HG03103 (cell line): ENCODE measurements around the gene BCL2L11.

ENCODE experiments used
- ATAC-seq: cut with Tn5 transposase; IDR thresholded peaks from one replicate; pipeline ENCODE4 v1.9.1; 2021; ENCODE audit warnings: low read depth; ENCODE audit not compliant: unreplicated experiment

Gene BCL2L11

DNA sequence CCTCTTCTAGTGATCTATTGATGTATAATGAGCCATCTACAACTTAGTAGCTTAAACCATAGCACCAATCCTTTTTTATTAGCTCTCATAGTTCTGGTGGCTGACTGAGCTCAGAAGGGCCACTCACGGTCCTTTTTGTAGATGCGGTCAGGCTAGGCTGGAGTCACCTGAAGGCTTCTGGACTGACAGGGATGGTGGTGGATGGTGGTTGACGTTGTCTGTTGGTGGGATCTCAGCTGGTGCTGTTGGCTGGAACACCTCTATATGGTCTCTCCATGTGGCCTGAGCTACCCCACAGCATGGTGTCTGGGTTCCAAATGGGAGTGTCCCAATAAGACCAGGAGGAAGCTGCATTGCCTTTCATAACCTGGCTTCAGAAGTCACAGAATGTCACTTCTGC lies 68.0 kb downstream of the BCL2L11 start:
- no peak for ATAC-seq

DNA sequence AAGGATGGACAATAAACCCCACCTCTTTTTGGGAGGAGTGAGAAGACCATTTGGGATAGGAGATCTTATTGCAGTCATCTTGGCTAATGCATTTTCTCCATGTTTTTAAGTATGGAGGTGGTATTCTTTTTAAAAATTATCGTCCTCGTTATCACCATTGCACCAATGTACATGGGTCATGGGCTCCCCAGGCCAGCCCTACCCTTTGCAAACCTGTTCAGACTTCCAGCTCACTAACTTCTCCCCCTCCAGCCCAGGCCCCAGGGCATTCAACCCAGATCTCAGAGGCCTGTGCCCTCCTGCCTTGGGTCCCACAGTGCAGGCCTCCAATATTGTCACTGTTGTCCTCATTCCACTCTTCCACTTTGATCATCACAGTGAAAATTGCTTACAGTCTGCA lies 68.4 kb downstream of the BCL2L11 start:
- ATAC-seq = no peak

DNA sequence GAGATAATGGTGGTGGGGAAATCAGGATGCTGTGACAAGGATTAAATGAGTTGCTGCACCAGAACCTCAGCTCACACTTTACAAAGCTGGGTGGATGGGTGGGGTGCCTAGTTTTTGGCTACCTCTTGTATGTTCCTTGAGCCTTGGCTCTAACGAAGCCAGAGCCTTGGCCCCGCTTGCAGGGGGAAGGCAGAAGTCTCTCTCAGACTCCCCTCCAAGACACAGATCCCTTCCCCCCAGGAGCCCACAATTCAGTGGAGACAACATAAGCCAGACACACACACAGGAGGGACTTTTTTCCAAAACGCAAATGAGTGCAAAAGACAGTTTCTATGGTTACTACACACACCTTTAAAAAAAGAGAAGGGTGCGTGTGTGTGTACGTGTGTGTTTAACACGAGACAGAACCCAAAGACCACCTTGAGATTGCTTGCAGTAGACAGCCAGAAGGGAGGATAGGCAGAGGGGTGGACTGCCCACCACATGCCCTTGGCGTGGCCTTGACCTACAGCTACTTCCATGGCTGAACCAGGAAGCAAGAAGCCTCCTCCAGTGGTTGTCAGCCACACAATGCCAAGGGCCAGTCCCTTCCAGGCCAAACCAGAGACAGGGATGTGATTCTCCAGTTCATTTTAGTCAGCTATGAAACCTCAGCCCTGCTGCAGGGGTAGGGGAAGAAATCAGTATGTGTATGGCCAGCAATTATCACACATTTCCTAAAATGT lies 70.3 kb downstream of the BCL2L11 start:
- ATAC-seq = no peak

DNA sequence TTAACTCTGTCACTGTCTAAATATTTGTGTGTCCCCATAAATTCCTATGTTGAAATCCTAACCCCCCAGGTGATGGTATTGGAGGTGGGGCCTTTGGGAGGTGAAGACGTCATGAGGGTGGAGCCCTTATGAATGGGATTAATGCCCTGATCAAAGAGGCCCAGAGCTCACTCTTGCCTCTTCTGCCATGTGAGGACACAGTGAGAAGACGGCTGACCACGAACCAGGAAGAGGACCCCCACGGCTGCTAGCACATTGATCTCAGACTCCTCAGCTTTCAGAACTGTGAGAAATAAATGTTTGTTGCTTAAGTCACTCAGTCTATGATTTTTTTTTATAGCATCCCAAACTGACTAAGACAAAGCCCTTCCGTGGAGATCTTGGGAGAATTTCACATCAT lies 71.2 kb downstream of the BCL2L11 start:
- no peak for ATAC-seq

DNA sequence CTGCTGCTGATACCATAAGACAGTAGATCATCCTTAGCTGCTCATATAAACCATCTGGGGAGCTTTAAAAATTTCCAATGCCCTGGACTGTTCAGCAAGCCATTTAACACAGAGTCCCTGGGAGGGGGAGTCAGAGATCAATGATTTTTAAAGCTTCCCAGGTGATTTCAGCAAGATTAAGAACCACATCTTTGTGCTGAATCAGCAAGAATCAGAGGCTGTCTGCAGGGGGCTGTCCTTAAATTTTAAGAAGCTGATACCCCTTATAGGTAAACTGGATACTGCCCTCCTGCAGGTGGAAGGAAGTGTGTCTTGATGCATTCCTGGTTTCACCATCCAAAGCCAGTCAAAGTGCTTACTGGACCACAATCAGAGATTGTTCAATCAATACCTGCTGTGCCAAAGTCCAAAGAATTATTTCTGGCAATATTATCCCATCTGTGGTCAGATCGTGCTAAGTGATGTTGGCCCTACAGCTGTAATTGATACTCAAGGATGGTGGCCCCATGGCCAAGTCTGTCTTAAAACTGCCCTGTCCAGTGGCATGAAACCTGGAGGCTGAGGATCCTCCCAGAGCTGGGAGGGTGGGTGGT lies 72.2 kb downstream of the BCL2L11 start:
- no peak for ATAC-seq

DNA sequence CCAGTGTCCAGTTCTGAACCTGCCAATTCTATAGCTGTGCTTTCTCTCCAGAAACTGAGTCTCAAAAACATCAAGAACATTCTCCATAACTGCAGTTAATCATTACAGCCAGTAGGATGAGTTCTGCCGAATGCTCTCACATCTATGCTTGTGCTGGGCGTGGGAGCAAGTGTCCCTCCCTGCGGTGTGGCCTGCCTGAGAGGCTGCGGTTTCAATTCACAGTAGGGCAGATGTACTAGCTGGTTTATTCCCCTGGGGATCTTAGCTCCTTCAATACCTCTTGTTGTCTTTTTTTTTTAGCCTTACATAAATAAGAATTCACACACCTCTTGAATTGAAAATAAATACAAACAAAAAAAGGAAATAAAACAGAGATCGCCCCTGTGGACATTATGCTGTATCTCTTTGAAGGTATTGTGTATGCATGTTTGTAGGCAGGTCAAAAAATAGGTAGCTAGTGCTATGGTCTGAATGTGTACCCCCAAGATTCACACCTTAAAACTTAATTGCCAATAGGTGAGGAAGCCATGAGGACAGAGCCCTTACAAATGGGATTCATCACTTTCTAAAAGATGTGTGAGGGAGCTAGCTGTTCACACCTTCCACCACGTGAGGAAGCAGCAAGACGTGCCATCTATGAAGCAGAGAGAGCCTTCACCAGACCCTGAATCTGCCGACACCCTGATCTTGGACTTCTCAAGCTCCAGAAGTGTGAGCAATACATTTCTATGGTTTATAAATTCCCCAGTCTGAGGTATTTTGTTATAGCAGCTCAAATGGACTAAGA lies 74.3 kb downstream of the BCL2L11 start:
- ATAC-seq = peak; percentile 65

DNA sequence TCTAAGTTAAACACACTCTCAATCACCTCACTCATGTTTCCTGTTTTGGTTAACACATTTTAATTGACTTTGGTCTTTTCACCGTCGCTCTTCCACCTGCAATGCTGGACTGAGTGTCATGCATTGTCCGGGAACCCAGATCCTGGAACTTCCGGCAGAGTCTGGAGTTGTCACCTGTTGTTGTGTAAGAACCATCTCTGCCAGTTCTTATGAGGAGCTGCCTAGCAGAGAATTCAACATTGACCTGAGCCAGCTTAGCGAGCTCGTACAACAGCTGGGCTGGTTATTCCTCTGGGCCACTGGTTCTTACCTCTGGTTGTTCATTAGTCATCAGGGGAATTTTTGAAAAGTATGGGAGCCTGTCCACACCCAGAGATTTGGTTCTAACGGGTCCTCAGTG lies 75.7 kb downstream of the BCL2L11 start:
- ATAC-seq = no peak

DNA sequence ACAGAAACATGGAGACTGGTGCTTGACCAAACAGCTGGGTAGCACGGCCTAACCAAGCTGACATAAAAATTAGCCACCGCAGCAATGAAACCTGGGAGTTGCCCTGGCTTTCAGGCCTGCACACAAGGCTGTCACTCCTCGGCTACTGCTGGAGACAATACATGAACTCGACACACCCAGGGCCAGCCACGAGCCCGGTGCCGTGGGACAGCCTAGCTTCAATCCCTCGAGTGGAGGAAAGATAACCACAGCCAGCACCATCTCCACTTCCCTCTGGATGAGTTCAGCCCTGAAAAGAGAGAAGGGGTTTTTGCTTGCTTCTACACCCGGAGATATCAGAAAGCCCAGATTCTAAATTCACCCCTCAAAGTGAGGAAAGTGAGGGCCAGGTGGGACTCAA lies 78.0 kb downstream of the BCL2L11 start:
- ATAC-seq = no peak

DNA sequence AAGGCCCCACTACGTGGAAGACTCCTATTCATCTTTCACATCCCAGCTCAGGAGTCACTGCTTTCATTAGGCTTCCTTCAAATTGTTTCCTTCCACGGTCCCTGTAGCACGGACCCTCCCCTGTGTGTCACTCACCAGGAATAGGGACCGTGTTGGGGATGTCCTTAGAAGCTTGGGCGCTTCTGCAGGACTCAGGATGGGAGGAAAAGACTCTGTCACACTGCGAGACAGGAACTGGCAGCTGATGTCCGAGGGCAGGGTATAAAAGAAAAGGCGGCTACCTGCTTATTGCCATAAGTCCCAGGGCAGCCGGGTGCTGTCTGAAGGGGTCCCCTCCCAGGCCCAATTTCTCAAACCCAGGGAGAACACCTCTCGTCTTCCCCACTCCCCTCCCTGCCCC lies 79.1 kb downstream of the BCL2L11 start:
- ATAC-seq = no peak

DNA sequence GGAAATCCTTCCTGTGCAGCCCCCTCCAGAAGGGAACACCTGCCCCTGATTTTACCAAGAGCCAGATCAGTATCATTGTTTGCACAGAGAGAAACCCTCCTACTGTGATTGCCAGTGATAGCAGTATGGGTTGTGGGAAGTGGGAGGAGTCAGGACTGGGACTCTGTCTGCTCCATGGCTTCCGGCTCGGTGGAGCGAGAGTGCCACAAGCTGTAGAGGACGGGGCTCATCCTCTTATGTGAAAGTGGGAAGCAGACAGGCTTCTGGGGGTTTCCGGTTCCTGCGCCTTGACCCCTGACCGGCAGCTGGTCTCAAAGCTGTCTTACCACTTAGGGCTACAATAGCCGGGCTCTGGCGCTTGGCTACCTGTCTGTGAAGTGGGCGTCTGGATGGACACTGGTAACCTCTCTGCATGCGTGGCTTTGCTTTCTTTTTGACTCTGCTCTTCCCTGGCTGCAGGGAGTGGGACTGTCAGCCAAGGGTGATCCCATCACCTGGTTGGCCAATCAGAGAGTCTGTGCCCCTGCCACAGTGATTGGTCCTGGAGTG lies 79.7 kb downstream of the BCL2L11 start:
- no peak for ATAC-seq

DNA sequence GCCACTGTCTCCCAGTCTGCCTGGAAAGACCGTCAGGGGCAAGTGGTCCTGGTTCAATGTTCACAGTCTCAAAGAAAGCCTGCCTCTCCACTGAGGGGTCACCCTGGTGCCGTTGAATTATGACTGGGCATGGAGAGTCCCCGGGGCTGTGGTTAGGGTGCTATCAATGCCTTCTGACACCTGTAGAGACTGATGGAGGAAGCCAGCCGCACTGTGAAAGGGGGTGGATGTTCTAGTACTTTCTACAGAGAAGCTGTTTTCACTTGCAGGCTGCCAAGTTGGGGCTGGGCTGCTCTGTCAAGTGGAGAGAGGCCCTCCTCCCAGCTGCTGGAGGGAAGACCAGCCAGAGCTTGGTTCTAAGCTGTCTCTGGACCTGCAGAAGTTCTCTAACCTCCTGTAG lies 80.5 kb downstream of the BCL2L11 start:
- peak; percentile 66 for ATAC-seq

DNA sequence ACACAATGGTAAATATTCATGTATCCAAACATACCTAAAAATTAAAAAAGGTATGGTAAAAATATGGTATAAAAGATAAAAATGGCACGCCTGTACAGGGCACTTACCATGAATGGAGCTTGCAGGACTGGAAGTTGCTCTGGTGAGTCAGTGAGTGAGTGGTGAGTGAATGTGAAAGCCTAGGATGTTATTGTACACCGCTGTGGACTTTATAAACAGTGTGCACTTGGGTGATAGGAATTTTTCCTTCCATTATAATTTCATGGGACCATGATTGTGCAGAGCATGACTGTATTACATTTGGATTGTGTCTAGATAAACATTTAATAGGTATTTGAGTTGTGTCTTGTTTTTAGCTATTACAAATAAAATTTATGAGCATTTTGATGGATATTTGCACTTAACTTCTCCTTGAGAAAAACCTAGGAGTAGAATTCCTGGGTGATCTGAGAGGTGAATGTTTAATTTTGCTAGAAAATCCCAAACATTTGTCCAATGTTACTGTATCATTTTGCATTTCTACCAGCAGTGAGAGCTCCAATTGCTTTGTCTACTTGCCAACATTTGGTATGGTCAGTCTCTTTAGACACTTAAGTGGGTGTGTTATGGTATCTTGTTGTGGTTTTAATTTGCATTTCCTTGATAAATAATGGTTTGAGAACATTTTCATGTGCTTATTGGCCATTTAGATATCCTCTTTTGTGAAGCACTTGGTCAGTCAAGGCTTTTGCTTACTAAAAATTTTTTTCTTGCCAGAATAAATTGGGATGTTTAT lies 81.7 kb downstream of the BCL2L11 start:
- no peak for ATAC-seq

DNA sequence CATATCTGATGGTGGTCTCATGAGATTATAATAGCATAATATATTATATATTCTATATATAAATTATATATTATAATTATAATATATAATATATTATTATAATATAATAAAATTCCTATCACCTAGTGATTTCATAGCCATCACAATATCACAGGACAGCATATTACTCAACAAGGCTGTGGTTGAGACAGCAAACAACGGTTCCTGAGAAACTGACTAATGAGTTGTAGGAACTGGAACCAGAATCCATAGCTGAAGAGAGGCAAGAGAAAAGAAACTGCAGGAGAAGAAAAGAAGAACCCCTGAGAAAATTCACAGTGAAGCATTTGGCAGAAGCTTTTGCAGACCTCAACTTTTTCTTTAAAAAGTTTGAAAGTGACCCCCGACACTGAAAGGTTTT lies 84.0 kb downstream of the BCL2L11 start:
- ATAC-seq = no peak

DNA sequence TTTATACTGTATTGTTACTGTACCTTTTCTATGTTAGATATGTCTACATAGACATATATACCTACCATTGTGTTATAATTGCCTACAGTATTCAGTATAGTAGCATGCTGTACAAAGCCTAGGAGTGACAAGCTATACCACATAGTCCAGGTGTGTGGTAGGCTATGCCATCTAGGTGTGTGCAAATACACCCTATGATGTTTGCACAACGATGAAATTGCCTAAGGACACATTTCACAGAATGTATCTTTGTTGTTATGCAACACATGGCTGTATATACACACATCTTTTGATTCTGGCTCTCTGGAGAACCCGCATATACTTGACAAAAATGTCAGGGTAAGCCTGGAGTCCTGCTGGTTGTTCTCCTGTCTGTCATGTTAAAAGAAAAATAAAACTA lies 85.1 kb downstream of the BCL2L11 start:
- no peak for ATAC-seq

DNA sequence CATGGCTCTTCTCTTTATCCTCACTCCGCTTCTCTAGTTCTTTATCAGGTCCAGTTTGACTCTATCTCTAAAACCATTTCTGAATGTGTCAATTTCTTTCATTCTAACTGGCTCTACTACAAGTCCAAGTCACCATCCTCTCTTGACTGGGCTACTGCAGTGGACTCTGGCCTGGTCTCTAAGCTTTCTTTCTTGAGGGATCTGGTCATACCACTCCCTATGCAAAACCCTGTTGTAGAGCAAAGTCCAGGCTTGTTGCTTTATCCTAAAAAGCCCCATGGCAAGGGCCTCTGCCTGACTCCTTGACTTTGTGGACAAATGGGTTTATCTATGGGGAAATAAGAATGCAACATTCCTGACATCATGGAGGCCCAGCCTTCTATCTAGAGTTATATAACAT lies 87.1 kb downstream of the BCL2L11 start:
- ATAC-seq = no peak

DNA sequence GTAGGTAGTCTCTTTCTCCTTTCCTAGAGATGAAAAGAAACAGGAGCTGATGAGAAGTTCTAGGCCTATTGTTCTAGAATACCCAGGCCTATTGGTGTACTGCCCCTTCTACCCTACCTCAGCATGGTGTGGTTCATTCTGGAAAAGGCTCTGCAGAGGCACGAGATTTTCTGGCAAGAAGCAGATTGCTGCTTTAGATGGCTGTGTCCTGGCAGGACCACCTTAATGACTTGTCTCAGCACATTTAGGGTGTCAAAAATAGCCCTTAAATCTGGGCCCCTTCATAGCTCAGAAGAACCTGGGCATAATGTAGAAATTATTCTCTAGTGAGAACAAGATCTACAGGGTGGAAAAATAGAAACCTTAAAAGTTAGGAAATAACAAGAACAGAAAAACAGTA lies 87.9 kb downstream of the BCL2L11 start:
- ATAC-seq = peak; percentile 14

DNA sequence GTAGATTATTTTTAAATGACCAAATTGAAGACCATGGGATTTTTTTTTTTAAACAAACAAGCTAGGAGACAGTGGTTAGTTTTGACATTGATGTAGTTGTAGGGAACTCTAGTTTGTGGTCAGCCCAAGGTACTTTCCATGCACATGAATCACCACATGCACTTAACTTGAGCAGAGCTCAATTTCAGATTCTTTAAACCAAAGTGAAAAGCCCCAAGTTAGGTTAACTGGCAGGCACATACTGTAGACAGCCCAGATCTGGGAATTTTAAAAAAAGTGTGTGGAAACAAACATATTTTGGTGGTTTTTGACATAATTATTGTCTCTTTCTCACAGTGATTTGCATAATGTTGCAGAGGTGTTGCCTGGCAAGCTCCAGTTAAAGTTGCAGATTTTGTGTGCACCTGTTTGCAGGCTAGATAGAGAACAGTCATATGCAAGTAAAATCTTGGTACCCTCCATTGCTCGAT lies 88.4 kb downstream of the BCL2L11 start:
- peak; percentile 83 for ATAC-seq

DNA sequence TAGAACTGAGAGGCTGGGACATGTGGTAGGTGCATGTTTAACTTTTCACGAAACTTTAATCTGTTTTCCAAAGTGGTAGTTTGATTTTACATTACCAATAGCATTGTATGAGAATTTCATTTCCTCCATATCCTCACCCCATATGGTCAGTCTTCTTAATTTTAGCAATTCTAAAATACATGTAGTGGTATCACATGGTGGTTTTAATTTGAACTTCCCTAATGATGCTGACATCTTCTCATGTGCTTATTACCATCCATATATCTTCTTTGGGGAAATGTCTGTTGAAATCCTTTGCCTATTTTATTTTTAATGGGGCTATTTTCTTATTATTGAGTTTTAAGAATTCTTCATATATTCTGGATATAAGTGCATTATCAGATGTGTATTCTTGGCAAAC lies 89.3 kb downstream of the BCL2L11 start:
- no peak for ATAC-seq

DNA sequence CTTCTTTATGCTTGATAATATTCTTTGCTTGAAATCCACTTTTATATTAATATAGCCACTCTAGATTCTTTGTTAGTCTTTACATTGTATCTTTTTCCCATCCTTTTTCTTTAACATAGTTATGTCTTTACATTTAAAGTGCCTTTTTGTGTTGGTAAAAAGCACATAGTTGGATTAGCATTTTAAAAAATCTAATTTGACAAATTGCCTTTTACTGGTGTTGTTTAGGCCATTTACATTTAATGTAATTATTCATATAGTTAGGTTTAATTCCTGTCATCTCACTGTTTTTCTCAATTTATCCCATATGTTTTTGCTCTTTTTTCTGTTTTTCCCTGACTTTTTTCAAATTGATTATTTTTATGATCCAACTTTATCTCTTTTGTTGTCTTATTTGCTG lies 93.2 kb downstream of the BCL2L11 start:
- ATAC-seq = no peak

DNA sequence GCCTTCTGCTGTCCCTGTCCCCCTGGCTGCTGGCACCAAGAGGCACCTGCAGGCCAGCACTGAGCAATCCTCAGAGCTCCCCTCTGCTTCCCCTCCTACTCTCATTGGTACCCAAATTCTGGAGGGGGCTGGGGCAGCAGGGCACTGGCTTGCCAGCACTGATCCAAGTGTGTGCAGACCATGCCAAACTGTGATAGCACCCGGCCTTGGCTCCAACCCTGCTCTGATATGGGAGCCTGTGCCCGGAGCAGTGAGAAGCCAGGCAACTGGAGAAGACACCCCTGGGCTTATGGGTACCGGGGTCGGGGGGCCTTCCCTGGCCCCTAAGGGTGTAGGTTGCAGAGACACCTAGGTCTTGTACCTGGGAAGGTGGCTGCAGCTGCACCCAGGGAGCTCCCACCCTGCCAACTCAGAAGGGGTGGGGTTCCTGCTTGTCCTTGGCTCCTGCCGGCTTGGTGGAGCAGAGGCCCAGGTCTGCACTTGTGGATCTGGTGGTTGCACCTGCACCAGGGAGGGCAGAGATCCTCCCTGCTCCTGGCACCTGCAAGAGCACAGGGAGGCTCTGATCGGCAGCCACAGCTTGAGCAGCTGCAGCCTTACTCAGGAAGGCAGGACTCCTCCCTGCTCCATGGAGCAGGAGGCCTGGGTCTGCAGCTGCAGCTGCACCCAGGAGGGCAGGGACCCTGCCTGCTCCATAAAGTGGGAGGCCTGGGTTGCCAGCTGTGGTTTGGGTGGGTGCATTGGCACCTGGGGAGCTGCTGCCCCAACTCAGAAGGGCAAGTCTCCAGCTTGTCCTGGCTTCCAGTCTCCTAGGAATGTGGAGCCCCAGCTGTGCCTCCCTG lies 96.3 kb downstream of the BCL2L11 start:
- no peak for ATAC-seq
